Colon (tissue), 2 donors: ENCODE data around the gene NCOA1.
"Not testable (repeated sequence)": the region's sequence is repeated elsewhere in the genome, so short reads cannot be mapped to it uniquely, and the experiment has no call there.

Experiments
- FAIRE-seq: peaks from 2 replicates; lab custom pipeline; 2012; peaks lifted over from hg19 to GRCh38; lab: Jason Lieb, UNC
- donor health status: control.
- donor health status: control.

NCOA1 gene

DNA sequence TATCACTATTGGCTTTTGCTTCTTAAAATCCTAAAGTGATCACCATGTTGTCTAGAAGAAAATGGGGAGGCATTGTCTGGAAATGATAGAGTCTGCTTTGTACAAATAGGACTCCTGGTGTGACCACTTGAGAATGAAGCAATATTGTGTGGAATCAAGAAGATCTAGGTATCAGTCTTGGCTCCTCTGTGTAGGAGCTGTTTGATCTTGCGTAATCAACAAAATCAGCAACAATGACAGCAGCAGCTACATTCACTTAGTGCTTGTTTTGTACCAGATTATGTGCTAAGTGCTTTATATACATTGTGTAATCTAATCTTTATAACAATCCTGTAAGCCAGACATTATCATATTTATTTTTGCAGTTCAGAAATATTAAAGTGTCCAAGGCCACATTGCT, 17.8 kb downstream of the NCOA1 start:
- no peak for FAIRE-seq

DNA sequence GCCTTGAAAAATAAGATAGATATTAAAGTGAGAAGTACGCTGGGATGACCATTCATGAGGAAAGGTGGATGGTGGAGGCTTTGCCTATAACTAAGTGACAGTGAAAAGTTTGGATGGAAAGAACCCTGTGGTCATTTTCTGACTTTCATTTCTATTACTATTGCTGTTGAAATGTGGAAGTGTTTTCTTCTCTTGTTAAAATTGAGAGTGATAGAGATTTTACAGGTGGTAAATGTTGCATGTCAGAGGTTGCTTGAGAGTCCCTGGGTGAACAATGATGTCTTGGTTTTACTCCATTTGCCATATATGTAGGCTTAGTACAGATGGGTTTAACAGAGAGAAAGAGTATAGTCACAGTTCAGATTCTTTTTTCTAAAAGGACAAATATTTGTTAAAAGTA, 18.4 kb downstream of the NCOA1 start:
- no peak for FAIRE-seq

- no peak for FAIRE-seq
These were observed 18.8 kb downstream of the NCOA1 start for GRCh38 chr2:24509840-24510239.

DNA sequence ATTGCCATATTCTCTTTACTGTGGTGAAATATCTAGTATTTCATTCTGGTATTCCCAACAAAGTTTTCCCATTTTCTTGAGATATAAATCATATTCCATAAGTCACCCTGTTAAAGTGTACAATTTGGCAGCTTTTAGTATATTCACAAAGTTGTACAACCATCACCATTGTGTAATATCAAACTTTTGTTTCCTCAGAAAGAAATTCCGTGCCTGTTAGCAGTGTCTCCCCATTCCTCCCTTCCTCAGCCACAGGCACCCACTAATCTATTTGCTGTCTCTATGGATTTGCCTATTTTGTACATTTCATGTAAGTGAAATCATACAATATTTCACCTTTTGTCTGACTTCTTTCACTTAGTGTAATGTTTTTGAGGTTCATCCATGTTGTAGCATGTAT, 19.7 kb downstream of the NCOA1 start:
- FAIRE-seq: no peak

- FAIRE-seq: no peak
These were observed 20.1 kb downstream of the NCOA1 start for GRCh38 chr2:24511198-24511597.

DNA sequence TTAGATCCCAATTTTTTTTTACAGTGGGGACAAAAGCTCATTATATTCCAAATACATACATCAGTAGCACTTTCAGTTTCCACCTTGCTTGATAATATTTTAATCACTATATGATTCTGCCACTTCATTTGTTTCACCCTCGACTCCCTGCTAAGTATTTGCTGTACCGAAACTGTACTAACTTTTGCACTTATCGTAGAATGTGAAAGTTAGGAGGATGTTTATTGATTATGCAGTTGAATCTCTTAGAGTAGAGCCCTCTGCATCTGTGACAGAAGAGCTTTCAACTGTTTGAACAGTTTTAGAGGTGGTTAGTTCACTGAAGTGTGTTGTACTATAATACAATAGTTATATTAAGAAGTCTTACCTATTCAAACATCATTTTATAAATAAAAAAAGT, 20.8 kb downstream of the NCOA1 start:
- FAIRE-seq: no peak

DNA sequence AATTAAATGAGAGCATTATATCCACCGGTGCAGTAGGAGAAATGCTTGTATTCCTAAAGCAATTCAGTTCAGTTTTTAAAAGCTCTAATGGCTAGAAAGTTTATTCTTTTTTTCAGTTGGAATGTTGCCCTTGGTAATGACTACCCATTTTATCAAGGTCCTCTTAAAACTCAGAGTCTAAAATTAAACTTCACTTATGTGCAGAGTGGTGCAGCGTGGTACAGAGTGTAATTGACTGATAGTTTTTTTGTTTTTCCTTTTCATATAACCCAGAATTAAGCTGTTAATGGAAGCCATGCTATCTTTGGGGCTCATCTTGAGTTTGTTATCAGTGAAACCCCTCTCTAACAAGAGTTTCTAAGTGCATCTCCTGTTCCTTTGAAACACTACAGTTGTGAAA, 21.4 kb downstream of the NCOA1 start:
- FAIRE-seq: no peak

- FAIRE-seq: no peak
These were observed 21.8 kb downstream of the NCOA1 start for GRCh38 chr2:24512831-24513230.

- FAIRE-seq: no peak
These were observed 22.4 kb downstream of the NCOA1 start for GRCh38 chr2:24513281-24514071.

DNA sequence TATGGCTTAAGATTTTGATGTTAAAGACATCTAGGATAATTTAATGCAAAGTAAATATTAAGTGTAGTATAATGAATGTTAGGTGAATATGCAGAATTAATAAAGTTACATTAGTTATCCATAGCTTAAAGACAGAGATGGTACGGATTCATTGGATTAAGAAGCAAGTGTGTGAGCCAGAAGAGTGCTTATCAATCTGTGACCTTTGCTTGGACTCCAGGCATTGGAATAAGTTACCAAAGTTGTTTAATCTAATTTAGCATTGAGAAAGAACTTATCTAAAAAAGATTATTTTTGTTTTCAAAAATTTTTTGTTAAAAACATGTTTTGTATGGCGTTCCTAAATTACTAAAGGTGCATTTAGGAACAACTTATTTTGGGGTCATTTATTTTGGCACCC, 23.8 kb downstream of the NCOA1 start:
- no peak for FAIRE-seq

DNA sequence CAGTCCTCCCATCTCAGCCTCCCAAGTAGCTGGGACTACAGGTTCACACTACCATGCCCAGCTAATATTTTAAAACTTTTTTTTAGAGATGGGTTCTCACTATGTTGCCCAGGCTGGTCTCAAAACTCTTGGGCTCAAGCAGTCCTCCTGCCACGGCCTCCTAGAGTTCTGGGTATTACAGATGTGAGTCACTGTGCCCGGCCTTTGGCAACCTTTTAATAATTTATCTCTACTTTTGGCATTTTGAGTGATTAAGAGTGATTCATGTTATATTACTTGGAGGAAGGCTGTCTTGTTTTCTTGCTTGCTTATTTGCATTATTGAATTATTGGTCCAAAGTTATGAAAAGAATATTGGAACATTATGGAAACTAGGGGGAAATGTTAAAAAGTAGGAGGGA, 24.3 kb downstream of the NCOA1 start:
- FAIRE-seq: no peak

- FAIRE-seq: no peak
These were observed 24.8 kb downstream of the NCOA1 start for GRCh38 chr2:24515831-24516230.

- FAIRE-seq: no peak
These were observed 26.2 kb downstream of the NCOA1 start for GRCh38 chr2:24517247-24517646.

- no peak for FAIRE-seq
These were observed 29.1 kb downstream of the NCOA1 start for GRCh38 chr2:24520175-24520574.

DNA sequence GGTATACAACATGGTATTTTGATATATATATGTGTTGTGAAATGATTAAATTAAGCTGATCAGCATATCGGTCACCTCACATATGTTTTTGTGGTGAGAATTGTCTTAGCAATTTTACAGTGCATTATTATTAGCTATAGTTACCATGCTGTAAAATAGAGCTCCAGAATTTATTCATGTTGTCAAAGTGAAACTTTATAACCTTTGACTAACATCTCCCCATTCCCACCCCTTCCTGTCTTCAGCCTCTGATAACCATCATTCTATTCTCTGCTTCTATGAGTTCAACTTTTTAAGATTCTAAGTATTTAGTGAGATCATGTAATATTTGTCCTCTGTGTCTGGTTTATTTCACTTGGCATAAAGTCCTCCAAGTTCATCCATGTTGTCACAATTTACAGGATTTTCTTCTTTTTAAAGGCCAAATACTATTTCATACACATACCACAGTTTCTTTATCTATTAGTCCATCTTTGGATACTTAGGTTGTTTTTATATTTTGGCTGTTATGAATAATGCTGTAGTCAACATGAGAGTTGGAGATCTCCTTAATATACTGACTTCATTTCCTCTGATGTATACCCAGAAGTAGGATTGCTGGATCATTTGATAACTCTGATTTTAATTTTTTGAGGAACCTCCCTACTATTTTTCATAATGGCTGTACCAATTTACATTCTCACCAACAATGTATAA, 30.3 kb downstream of the NCOA1 start:
- FAIRE-seq: no peak

DNA sequence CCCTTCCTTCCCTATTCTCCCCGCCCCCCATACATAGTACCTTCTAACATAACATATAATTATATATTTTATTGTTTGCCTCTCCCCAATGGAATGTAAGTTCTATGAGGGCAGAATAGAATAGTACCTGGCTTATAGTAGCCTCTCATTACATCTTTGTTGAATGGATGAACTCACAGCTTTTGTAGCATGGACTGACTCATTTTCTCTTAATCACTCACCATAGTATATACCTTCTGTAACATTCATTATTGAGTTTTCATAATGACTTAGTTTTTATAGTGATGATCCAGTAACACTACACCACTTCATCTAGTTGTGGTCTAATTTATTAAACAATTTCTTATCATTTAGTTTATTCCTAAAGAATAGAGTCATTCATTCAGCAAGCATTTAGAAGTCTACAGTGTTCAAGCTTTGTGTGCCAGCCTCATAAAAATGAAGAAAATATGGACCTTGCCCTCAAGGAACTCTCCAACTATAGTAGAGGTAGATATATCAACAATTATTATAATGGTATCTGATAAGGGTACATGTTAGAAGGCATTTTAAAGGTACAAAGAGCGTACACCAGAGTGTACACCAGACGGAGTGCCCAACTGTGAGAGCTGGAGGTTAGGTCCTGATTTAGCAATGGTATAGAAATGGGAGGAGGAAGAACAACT, 31.1 kb downstream of the NCOA1 start:
- FAIRE-seq: no peak

DNA sequence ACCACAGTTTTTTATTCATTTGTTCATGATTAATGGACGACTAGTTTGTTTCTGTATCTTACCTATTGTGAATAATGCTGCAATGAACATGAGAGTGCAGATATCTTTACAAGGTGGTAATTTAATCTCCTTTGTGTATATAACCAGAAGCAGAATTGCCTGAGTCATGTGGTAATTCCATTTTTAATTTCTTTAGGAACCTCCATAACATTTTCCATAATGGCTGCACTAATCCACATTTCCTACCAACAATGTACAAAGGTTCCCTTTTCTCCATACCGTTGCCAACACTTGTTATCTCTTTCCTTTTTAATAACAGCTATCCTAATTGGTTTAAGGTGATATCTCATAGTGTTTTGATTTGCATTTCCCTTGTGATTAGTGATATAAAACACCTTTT, 36.5 kb downstream of the NCOA1 start:
- no peak for FAIRE-seq

GRCh38 chr2:24530796-24531195, 39.7 kb downstream of the NCOA1 start:
- no peak for FAIRE-seq

- FAIRE-seq: not testable (repeated sequence)
These were observed 40.6 kb downstream of the NCOA1 start for GRCh38 chr2:24531610-24532009.

GRCh38 chr2:24532057-24532456, 41.0 kb downstream of the NCOA1 start:
- FAIRE-seq: not testable (repeated sequence)

GRCh38 chr2:24533574-24533973, 42.5 kb downstream of the NCOA1 start:
- FAIRE-seq: not testable (repeated sequence)

GRCh38 chr2:24538720-24539119, 47.7 kb downstream of the NCOA1 start:
- no peak for FAIRE-seq

DNA sequence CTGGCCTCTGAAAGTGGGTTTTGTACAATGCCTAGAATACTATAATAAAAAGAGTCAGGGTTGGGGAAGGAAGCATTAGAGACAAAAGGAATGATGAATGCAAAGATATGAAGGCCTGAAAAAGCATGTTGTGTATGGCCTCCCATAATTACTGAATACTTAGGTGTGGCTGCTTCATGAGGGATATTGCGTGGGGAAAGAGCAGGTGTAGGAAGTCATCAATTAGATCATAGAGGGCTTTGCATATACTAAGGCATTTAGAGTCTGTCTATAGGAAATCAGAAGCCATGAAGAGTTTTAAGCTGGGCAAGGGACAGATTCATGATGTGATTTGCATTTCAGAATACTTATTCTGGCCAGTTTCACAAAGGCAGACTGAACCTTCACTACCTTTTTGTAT, 48.2 kb downstream of the NCOA1 start:
- FAIRE-seq: no peak
